ENCODE measurements around the gene MAPK6.
"Not testable (repeated sequence)": the region's sequence is repeated elsewhere in the genome, so short reads cannot be mapped to it uniquely, and the experiment has no call there.

Gene MAPK6

DNA sequence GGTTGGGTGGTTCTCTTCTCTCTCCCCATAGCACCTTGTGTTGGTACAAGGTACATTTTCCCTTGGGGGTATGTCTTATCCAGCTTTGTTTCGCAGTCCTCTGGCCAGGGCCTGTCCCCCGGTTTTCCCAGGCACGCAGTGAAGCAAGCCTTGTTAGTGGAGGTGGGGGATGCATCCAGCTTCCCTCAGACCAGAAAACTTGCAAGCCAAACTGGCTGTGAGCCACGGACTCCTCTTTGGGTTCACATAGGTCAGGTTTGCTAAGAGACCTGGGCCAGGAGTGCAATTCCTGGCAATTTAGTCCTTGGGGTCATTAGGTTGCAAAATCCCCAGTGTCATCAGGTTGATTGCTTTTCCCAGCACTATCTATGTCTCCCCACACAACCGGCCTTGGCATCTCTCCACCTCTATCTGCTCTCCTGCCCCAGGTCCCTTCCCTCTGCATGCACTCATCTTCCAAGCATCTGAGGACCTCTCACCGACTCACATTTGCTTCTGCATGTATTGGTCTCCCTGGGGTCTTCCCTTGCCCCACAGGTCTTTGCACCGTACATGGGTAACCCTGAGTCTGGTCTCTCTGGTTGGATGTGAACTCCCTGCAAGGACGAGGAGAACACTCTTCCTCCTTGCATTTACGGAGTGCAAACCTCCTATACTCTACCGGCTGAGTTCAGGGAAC lies 59.3 kb downstream of the MAPK6 start:
- DNase-seq: no peak
- no peaks in the 10 kb centered on the region for H3K27me3 Mint-ChIP-seq
- H3K9me3 Mint-ChIP-seq: no peaks in the 10 kb centered on the region
- no peaks in the 10 kb centered on the region for H3K36me3 Mint-ChIP-seq (ENCODE audit: low read depth)
- no peak overlapping the region for H3K4me3 Mint-ChIP-seq
- no peak overlapping the region for H3K27ac Mint-ChIP-seq
- peaks cover 22% of the 10 kb centered on the region for H3K4me1 Mint-ChIP-seq (ENCODE audit: low read depth)

DNA sequence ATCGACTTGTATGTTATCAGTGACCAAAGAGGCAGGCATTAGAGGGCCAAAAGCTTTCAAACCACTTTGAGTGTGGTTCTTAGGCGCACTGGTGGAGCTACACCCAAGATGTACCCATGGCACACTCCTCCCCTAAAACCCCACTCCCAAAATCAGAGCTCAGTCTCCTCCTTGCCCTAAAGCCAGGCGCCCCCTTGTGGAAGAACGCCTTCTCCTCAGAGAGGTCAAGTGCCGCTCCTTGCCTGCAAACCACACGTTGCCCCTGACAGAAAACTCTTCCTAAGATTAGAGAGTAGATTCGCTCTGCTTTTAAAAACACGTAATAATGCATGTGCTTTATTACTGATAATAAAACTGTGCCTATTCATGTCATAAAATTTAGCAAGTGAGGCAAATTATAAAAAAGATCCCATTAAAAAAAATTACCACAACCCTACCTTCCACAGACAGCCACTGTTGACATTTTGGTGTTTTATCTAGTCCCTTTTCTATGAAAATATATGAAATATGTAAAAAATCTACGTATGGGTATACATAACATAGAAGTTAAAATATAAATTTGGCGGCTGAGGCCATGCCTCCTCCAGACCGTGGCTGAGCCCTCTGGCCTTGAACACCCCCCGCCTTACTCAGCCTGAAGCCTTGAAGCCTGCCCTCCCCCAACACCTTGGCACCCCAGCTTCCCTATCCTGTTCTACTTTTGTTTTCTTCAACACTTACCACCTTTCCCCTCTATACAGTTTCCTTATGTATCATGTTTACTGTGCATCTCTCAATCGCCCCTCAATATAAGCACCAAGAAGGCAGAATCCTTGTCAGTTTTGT lies 60.1 kb downstream of the MAPK6 start:
- H3K4me3 Mint-ChIP-seq: no peak overlapping the region
- peaks cover 22% of the 10 kb centered on the region for H3K4me1 Mint-ChIP-seq (ENCODE audit: low read depth)
- H3K36me3 Mint-ChIP-seq (ENCODE audit: low read depth): no peaks in the 10 kb centered on the region
- peak; percentile 85 for DNase-seq
- no peaks in the 10 kb centered on the region for H3K27me3 Mint-ChIP-seq
- H3K27ac Mint-ChIP-seq: no peak overlapping the region
- H3K9me3 Mint-ChIP-seq: no peaks in the 10 kb centered on the region

DNA sequence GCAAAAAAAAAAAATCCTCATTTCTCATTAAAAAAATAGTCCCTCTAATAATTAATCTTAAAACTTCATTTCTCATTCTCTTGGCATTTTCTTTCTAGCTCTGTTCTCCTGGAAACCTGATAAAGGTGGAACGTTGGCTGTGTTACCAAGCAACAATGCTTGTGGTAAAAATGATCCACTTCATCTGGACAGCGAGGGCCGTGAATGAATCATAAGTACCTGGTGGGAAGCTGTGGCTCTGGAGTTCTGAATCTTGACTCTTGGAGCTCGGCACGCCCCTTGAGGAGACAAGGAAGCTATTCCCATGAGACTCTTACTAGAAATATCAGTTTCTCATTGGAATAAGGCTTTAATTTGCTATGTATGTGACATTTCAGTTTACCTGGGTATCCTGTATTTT lies 61.0 kb downstream of the MAPK6 start:
- Mint-ChIP-seq H3K36me3 (ENCODE audit: low read depth) (no peaks in the 10 kb centered on the region), H3K27me3 (no peaks in the 10 kb centered on the region), H3K9me3 (no peaks in the 10 kb centered on the region), H3K4me1 (ENCODE audit: low read depth) (peaks cover 22% of the 10 kb centered on the region), H3K4me3 (no peak overlapping the region), H3K27ac (no peak overlapping the region)
- DNase-seq: no peak

DNA sequence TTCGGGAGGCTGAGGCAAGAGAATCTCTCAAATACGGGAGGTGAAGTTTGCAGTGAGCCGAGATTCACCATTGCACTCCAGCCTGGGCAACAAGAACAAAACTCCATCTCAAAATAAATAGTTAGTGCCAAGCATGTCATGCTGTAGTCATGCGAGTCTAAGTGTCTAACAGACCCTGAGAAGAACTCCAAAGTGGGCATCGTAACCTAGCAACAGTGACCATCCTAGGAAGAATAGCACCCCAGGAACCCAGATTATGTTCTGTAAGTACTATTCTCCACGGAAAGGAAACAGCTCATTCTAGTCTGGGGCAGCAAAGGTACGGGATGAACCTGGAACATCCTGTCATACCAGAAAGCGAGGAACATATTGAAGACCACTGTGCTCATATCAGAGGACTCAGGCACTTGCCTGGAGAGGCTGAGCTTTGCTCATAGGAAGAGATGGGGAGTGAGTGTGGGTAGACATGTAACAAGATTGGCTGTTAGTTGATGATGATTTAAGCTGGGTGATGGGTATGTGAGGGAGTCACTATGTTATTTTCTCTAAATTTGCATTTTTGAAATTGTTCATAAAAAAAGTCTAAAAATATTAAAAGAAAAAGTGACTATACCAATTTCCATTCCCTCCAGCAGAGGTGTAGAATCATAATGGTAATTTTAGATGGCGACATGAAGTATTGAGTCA lies 61.8 kb downstream of the MAPK6 start:
- peaks cover 22% of the 10 kb centered on the region for H3K4me1 Mint-ChIP-seq (ENCODE audit: low read depth)
- no peaks in the 10 kb centered on the region for H3K27me3 Mint-ChIP-seq
- no peaks in the 10 kb centered on the region for H3K9me3 Mint-ChIP-seq
- no peak for DNase-seq
- H3K4me3 Mint-ChIP-seq: no peak overlapping the region
- H3K36me3 Mint-ChIP-seq (ENCODE audit: low read depth): no peaks in the 10 kb centered on the region
- H3K27ac Mint-ChIP-seq: no peak overlapping the region

DNA sequence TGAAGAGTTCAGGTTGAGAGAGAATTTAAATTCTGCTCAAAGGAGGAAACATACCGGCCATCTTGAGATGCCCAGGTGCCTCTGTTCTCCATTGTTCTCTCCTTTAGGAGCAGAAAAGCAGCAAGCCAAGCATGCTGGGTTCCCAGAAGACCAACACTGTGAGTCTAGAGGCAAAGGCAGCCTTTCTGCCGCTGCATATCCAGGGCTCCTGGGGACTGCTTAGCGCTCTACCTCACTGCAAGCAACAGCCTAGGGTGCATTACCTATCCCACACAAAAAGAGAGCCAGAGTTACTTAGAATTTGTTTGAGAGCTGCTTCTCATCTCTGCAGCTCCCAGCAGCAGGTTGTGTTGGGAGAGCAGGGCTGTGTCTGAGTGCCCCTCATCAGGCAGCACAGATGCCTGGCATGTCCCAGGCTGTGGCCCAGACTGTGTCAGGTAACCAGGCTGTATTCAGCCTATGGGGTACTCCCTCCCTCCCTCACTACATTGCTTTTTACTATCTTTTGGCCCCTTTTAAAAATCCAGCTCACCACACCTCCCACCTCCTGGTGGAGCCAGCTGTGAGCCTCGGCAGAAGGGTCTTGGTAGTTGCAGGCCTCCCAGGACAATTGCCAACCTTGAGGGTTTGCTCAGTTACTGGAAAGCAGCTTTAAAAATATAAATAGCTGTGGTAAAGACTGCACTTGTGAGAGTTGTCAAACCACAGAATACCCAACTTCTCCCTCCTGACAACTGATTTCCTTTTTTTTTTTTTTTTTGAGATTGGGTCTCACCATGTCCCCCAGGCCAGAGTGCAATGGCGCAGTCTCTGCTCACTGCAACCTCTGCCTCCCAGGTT lies 63.4 kb downstream of the MAPK6 start:
- H3K27ac Mint-ChIP-seq: no peak overlapping the region
- H3K9me3 Mint-ChIP-seq: no peaks in the 10 kb centered on the region
- no peaks in the 10 kb centered on the region for H3K36me3 Mint-ChIP-seq (ENCODE audit: low read depth)
- H3K4me3 Mint-ChIP-seq: no peak overlapping the region
- peaks cover 14% of the 10 kb centered on the region for H3K4me1 Mint-ChIP-seq (ENCODE audit: low read depth)
- H3K27me3 Mint-ChIP-seq: no peaks in the 10 kb centered on the region
- DNase-seq: no peak

GRCh38 chr15:52083037-52083359 lies 64.0 kb downstream of the MAPK6 start:
- not testable (repeated sequence) for H3K4me3 Mint-ChIP-seq; H3K36me3 Mint-ChIP-seq (ENCODE audit: low read depth); H3K27ac Mint-ChIP-seq; DNase-seq; H3K9me3 Mint-ChIP-seq; H3K27me3 Mint-ChIP-seq
- H3K4me1 Mint-ChIP-seq (ENCODE audit: low read depth): peaks cover 14% of the 10 kb centered on the region

DNA sequence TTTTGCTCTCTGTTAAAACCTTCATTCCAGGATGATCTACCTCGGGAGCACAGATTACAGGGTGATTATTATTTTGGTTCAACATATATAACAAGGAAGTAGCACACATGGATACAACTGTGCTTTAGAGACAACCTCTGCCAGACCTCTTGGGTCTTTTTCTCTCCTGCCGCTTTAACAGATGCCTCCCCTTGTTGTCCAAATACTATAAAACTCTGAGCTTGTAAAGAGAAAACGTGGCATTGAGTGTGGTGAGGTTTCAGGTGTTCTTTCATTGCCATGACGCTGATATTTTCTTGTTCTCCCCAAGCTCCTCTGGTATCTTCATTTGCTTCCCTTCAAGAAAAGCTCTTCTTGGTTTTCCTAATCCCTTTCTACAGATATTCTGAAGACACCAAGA lies 64.6 kb downstream of the MAPK6 start:
- Mint-ChIP-seq H3K27me3 (no peaks in the 10 kb centered on the region), H3K27ac (no peak overlapping the region), H3K9me3 (no peaks in the 10 kb centered on the region), H3K4me3 (no peak overlapping the region), H3K4me1 (ENCODE audit: low read depth) (peaks cover 14% of the 10 kb centered on the region), H3K36me3 (ENCODE audit: low read depth) (no peaks in the 10 kb centered on the region)
- no peak for DNase-seq

DNA sequence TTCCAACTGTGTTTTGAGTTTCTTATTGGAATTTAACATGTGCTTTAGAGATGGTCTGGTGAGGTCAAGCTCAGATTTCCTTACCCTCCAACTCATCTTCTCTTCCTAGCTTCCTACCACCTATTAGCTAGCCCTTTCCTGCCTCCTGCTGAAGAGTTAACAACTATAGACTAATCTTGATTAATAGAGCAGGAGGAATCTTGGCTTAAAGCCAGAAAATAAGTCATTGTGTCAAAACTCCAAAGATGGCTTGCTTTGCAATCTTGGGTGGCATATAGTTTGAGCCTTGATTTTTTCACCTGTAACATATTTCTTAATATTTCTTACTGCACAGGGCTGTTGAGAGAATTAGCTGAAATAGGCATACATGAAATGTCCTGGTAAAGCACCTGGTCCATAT lies 66.3 kb downstream of the MAPK6 start:
- Mint-ChIP-seq H3K4me3 (no peak overlapping the region), H3K36me3 (ENCODE audit: low read depth) (no peaks in the 10 kb centered on the region)

DNA sequence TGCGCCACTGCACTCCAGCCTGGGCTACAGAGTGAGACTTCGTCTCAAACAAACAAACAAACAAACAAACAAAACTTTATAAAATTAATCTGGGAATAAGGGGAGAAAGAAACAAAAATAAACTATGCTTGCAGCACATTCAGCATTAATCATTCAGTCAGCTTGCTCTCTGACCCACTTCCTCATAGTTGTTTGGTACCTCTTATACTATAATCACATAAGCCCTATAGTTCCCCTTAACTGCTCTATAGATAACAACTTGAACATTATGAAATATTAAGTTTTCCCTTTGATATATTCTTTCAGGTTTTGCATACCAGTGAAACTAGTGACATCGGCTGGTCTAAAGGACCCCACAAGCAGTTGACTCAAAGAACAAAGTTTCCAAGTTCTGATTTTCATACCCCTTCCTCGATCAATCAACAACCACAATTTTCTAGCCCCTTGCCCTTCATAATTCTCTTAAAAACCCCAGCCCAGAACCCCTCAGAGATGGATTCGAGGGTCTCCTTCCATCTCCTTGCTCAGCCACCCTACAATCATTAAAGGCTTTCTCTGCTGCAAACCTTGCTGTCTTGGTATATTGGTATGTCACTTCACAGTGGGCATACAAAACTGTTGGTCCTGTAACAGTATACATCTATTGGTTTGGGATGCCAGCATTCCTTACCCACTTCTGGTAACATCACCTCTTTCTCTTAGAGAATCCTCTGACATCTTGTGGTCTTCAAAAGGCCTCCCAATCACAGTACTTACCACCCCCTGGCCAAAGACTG lies 67.2 kb downstream of the MAPK6 start:
- Mint-ChIP-seq H3K27ac (no peak overlapping the region), H3K9me3 (peaks cover 12% of the 10 kb centered on the region), H3K27me3 (peaks cover 4% of the 10 kb centered on the region), H3K4me1 (ENCODE audit: low read depth) (peaks cover 12% of the 10 kb centered on the region), H3K4me3 (no peak overlapping the region), H3K36me3 (ENCODE audit: low read depth) (no peaks in the 10 kb centered on the region)
- no peak for DNase-seq

More for the DNA sequence above, 66.3 kb downstream of the MAPK6 start:
- Mint-ChIP-seq H3K9me3 (peaks cover 8% of the 10 kb centered on the region), H3K27me3 (peaks cover 2% of the 10 kb centered on the region), H3K4me1 (ENCODE audit: low read depth) (peaks cover 12% of the 10 kb centered on the region), H3K27ac (no peak overlapping the region)
- DNase-seq: no peak

DNA sequence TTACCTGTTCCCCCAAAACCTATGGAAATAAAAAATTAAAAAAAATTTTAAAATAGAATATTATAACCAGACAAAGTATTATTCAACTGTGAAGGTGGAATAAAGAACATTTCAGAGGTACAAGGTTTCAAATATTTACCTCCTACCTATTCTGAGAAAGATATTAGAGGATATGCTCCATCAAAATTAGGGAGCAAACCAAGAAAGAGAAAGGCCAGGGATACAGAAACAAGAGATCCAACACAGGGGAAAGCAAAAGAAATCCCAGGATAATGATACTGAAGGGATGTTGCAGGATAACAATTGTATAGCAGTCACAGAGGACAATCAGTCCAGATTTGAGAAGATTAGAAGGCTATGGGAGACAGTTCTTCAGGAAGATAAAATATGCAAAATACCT lies 71.2 kb downstream of the MAPK6 start:
- Mint-ChIP-seq H3K36me3 (ENCODE audit: low read depth) (no peaks in the 10 kb centered on the region), H3K4me3 (no peak overlapping the region), H3K4me1 (ENCODE audit: low read depth) (no peaks in the 10 kb centered on the region), H3K9me3 (peaks cover 12% of the 10 kb centered on the region), H3K27ac (no peak overlapping the region), H3K27me3 (peaks cover 4% of the 10 kb centered on the region)
- DNase-seq: no peak

- Mint-ChIP-seq H3K27me3 (peaks cover 4% of the 10 kb centered on the region), H3K9me3 (peaks cover 12% of the 10 kb centered on the region), H3K36me3 (ENCODE audit: low read depth) (no peaks in the 10 kb centered on the region), H3K4me3 (no peak overlapping the region), H3K4me1 (ENCODE audit: low read depth) (no peaks in the 10 kb centered on the region), H3K27ac (no peak overlapping the region)
- no peak for DNase-seq
These were observed 74.1 kb downstream of the MAPK6 start for GRCh38 chr15:52093167-52093538.

DNA sequence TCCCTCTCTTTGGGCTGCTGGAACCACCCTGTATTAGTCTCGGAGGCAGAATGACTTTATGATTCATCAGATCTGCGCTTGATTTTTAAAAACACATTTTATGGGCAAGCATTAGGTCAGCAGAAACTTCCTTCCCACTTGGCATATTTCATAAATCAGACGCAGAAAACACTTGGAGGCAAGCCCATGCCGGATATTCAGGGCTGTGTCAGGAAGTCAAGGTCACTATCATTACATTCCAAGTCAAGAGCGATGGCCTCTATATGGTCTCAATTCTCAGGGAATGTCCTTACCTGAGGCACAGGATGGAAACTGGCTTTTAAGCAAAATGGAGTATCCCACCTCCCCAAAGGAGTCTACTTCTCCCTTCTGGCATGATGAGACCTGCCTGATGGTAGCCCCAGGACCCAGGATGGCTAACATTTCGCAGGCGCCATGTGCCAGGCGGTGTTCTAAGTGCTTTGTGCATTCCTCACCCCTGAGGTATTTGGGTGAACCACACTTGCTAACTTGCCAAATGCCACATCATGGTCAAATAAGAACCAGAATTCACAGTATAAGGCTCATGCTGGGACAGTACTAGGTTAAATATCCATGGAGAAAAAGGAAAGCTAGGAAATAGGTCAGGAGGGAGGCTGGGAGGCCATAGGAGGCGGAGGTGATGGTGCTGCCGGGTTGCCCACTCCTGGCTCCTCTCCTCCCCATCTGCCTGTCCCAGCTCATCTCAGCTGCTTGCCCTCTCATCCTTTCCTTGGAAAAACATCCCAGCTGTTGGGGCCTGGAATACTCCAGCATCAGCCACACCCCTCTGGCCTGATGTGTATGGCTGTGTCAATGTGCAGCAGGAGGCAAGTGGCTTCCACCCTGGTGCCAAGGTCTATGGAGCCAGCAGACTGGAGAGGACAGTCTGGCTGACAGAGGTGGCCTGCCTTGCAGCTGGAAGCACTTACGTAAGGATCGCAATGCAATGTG lies 74.8 kb downstream of the MAPK6 start:
- no peak for DNase-seq
- Mint-ChIP-seq H3K4me3 (no peak overlapping the region), H3K9me3 (peaks cover 12% of the 10 kb centered on the region), H3K4me1 (ENCODE audit: low read depth) (no peaks in the 10 kb centered on the region), H3K36me3 (ENCODE audit: low read depth) (no peaks in the 10 kb centered on the region), H3K27me3 (peaks cover 4% of the 10 kb centered on the region), H3K27ac (no peak overlapping the region)
